Measurements from ENCODE around the gene ERC2.

Gene ERC2

GRCh38 chr3:55538158-55538557, 930.1 kb downstream of the ERC2 start:
- TF ChIP-seq POLR2A (IDR thresholded peaks at IDR 0.05; ENCODE audit: low read depth, low read length) = no peak
- TF ChIP-seq TAF1 (IDR thresholded peaks at IDR 0.05; ENCODE audit: borderline replicate concordance, low read depth, low read length) = no peak
- no peak for TF ChIP-seq POLR2AphosphoS5 (IDR thresholded peaks at IDR 0.05; ENCODE audit: low read depth, low read length)
- DNase-seq (ENCODE audit: insufficient read length) (no peak), FAIRE-seq (no peak)

- no peak for DNase-seq (ENCODE audit: insufficient read length)
Observed at GRCh38 chr3:55537563-55537962, 930.7 kb downstream of the ERC2 start.

GRCh38 chr3:55537129-55537528, 931.1 kb downstream of the ERC2 start:
- no peak for TF ChIP-seq POLR2A (IDR thresholded peaks at IDR 0.05; ENCODE audit: low read depth, low read length)
- TF ChIP-seq POLR2AphosphoS5 (IDR thresholded peaks at IDR 0.05; ENCODE audit: low read depth, low read length) = no peak
- TF ChIP-seq TAF1 (IDR thresholded peaks at IDR 0.05; ENCODE audit: borderline replicate concordance, low read depth, low read length) = no peak
- FAIRE-seq (no peak), DNase-seq (ENCODE audit: insufficient read length) (no peak)

More at GRCh38 chr3:55537563-55537962, 930.7 kb downstream of the ERC2 start:
- no peak for TF ChIP-seq POLR2AphosphoS5 (IDR thresholded peaks at IDR 0.05; ENCODE audit: low read depth, low read length)
- no peak for TF ChIP-seq POLR2A (IDR thresholded peaks at IDR 0.05; ENCODE audit: low read depth, low read length)
- no peak for TF ChIP-seq TAF1 (IDR thresholded peaks at IDR 0.05; ENCODE audit: borderline replicate concordance, low read depth, low read length)
- no peak for FAIRE-seq

DNA sequence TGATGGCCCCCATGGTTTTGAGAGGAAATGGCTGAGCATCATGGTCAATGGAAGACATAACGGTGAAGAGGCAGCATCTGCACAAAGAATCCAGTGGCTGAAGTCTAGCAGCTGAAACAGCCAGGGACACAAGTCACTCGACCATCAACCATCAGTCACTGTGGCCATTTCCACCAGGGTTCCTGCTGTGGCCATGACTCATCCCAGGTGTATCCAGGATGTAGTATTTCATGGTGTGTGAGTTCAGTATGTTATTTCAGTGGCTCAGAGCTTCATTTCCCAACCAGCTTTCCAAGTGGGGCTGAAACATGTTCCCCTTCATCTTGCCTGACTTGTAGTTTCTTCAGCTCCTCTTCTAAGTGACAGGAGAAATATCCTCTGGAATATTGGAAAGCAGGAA, 933.4 kb downstream of the ERC2 start:
- TF ChIP-seq POLR2A (IDR thresholded peaks at IDR 0.05; ENCODE audit: low read depth, low read length) (no peak), POLR2AphosphoS5 (IDR thresholded peaks at IDR 0.05; ENCODE audit: low read depth, low read length) (no peak), TAF1 (IDR thresholded peaks at IDR 0.05; ENCODE audit: borderline replicate concordance, low read depth, low read length) (no peak)
- DNase-seq (ENCODE audit: insufficient read length) (no peak), FAIRE-seq (no peak)

DNA sequence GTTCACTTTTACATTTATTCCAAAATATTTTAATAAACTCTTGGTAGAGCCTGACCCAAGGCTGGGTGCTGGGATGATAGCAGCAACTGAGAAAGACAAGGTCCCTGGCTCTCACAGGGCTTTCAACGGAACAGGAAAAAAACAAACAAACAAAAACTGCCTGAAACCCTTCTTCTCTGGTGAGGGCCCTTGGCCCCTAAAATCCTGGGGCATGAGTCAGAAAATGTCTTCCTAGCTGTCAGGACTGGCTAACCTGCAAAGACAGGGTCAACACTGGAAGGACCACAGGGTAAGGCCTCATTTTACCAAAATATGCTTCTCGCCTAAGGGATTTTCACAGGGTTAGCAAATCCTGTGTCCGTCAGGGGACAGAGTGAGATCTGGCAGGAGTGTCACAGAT, 935.5 kb downstream of the ERC2 start:
- TF ChIP-seq POLR2AphosphoS5 (IDR thresholded peaks at IDR 0.05; ENCODE audit: low read depth, low read length) (no peak), TAF1 (IDR thresholded peaks at IDR 0.05; ENCODE audit: borderline replicate concordance, low read depth, low read length) (no peak), POLR2A (IDR thresholded peaks at IDR 0.05; ENCODE audit: low read depth, low read length) (no peak)
- DNase-seq (ENCODE audit: insufficient read length) = no peak
- FAIRE-seq = no peak

DNA sequence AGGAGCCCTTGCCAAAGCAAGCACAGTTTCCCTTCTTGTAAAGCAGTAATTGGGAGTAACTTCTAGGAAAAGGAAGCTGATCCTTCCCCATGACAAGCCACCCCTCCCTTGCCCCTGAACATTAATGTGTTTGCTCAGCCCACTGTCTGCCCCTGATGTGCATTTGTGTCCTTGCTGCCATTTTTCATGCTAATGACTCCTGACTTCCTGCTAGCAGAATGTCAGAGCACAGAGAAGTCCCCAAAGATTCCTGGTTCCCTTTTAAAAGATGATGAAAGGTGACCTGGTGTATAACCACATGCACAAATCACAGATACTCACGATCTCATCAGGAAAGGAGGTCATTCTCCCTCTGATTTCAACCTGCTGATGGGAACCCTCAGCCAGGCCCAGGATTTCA, 936.9 kb downstream of the ERC2 start:
- TF ChIP-seq POLR2A (IDR thresholded peaks at IDR 0.05; ENCODE audit: low read depth, low read length) = no peak
- no peak for TF ChIP-seq TAF1 (IDR thresholded peaks at IDR 0.05; ENCODE audit: borderline replicate concordance, low read depth, low read length)
- FAIRE-seq (no peak), DNase-seq (ENCODE audit: insufficient read length) (no peak)

GRCh38 chr3:55527361-55527760, 940.9 kb downstream of the ERC2 start:
- FAIRE-seq (no peak), DNase-seq (ENCODE audit: insufficient read length) (no peak)
- TF ChIP-seq POLR2A (IDR thresholded peaks at IDR 0.05; ENCODE audit: low read depth, low read length) = no peak
- TF ChIP-seq TAF1 (IDR thresholded peaks at IDR 0.05; ENCODE audit: borderline replicate concordance, low read depth, low read length) = no peak
- no peak for TF ChIP-seq POLR2AphosphoS5 (IDR thresholded peaks at IDR 0.05; ENCODE audit: low read depth, low read length)

DNA sequence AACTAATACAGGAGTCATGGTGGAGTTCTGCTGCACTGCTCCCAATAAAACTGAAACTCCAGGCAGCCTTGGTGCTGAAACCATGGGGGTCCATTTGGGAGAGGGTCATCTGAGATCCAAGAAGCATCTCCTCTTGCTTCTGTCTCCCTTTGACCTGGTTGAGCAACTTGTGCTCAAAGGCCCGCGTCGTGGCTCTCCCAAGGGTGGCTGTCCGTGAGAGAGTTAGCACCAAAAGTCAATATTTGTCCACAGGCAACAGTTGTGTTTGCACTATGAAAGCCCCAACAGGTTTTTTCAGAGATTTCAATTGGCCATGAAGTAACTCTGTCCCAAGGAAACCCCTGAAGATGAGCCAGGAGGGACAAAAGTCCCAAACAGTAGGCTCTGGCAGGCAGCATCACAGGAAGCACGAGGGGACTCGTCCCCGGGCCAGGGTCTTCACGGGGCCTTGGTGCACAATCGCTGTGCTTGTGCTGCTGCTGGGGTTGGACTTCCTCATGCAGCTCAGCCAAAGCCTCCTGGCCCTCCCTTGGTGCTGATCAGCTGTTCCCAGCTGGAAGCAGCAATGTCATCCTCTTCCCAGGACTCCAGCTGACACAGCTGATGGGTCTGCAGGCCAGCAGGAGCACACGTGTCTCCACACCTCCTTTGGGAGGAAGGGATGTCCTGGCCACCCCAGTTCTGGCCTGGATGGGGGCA, 941.8 kb downstream of the ERC2 start:
- no peak for DNase-seq (ENCODE audit: insufficient read length)
- no peak for TF ChIP-seq TAF1 (IDR thresholded peaks at IDR 0.05; ENCODE audit: borderline replicate concordance, low read depth, low read length)
- TF ChIP-seq POLR2A (IDR thresholded peaks at IDR 0.05; ENCODE audit: low read depth, low read length) = no peak
- TF ChIP-seq POLR2AphosphoS5 (IDR thresholded peaks at IDR 0.05; ENCODE audit: low read depth, low read length) = no peak
- no peak for FAIRE-seq

GRCh38 chr3:55525436-55525835, 942.8 kb downstream of the ERC2 start:
- TF ChIP-seq POLR2AphosphoS5 (IDR thresholded peaks at IDR 0.05; ENCODE audit: low read depth, low read length) (no peak), TAF1 (IDR thresholded peaks at IDR 0.05; ENCODE audit: borderline replicate concordance, low read depth, low read length) (no peak), POLR2A (IDR thresholded peaks at IDR 0.05; ENCODE audit: low read depth, low read length) (no peak)
- no peak for DNase-seq (ENCODE audit: insufficient read length)
- FAIRE-seq = no peak

- TF ChIP-seq POLR2AphosphoS5 (IDR thresholded peaks at IDR 0.05; ENCODE audit: low read depth, low read length) = no peak
- TF ChIP-seq TAF1 (IDR thresholded peaks at IDR 0.05; ENCODE audit: borderline replicate concordance, low read depth, low read length) = no peak
- TF ChIP-seq POLR2A (IDR thresholded peaks at IDR 0.05; ENCODE audit: low read depth, low read length) = no peak
- DNase-seq (ENCODE audit: insufficient read length) (no peak), FAIRE-seq (no peak)
Observed at GRCh38 chr3:55524565-55525244, 943.6 kb downstream of the ERC2 start.

DNA sequence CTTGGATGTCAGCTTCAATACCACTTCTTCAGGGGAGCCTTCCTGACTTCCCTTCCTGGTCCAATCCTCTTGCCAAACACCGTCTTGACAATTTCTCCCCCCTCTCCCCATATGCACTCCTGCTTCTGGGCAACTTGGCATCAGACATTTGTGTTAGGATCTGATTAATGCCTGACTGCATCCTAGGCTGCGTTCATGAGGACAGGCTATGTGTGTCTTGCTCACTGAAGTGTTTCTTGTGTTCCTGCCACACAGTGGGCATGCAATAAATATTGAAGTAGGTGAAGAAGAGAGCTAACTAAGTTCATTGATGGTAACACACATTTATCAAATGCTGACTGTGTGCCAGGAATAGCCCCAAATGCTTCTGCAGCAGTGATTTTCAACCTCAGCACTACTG, 944.8 kb downstream of the ERC2 start:
- no peak for DNase-seq (ENCODE audit: insufficient read length)
- no peak for TF ChIP-seq POLR2A (IDR thresholded peaks at IDR 0.05; ENCODE audit: low read depth, low read length)
- TF ChIP-seq POLR2AphosphoS5 (IDR thresholded peaks at IDR 0.05; ENCODE audit: low read depth, low read length) = no peak
- no peak for TF ChIP-seq TAF1 (IDR thresholded peaks at IDR 0.05; ENCODE audit: borderline replicate concordance, low read depth, low read length)
- no peak for FAIRE-seq

Measured in GM12892 (cell line).